SH-SY5Y (cell line): ENCODE results near the gene JMJD7.

Experiments
- GATA2 ChIP-seq: IDR thresholded peaks from 2 replicates; pipeline ENCODE4 v1.6.1; 2011; ENCODE audit warnings: mild to moderate bottlenecking, low read depth, low read length
- GATA3 ChIP-seq: IDR thresholded peaks from 2 replicates; pipeline ENCODE4 v1.6.1; 2011; ENCODE audit warnings: low read depth, mild to moderate bottlenecking, low read length, moderate library complexity

Gene JMJD7

DNA sequence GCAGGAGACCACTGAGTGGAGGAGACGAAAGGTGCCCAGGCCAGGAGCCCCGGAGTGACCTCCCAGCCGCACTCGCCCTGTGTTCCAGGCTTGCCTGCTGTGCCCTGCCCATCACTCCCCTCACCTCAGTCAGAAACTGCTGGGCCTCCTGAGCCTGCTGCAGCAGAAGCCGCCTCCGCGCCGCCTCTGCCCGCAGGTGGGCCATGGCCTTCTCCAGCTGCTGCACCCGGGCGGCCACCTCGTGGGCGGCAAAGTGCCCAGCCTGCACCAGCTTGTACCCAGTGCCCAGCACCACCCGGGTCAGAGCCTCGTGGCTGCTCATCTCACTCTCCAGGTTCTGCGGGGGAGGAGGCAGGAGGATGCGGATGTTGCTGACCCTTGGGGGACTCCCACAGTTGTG lies 28.4 kb downstream of the JMJD7 start:
- TF ChIP-seq GATA2 (no peak), GATA3 (no peak)

DNA sequence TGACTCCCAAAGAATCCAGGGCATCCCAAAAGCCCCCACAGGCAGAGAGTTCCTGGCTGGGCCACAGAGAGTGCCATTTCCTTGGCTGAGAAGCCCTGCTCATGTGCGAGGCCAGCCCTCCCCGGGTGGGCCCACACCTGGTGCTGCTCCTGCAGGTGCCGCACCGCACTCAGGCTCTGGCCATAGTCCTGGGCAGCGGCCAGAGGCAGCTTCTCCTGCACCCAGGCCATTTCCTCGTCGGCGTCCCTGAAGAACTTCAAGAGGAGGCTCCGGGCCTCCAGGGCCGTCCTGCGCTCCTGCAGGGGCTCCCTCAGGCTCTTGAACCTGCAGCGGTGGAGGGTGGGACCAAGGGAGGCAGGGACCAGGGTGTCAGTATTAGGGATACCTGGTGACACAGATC lies 28.8 kb downstream of the JMJD7 start:
- TF ChIP-seq GATA2: no peak
- no peak for TF ChIP-seq GATA3

DNA sequence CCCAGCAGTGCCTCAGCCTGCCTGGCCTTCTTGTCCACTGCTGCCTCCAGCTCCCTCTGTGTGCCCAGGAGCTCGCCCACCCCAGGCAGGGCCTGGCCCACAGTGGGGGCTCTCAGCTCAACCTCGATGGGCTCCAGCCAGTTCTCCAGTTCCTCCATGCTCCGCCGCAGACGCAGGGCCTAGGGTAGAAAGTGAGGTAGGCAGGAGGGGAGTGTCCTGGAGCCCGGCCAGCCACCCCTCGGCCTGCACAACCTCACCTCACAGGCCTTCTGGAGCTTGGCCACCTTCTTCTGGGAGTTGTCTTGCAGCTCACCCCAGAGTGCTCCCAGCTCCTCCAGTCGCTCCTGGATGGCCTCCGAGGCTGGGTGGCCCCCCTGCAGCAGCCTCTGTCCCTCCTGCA lies 29.4 kb downstream of the JMJD7 start:
- TF ChIP-seq GATA2: no peak
- no peak for TF ChIP-seq GATA3

DNA sequence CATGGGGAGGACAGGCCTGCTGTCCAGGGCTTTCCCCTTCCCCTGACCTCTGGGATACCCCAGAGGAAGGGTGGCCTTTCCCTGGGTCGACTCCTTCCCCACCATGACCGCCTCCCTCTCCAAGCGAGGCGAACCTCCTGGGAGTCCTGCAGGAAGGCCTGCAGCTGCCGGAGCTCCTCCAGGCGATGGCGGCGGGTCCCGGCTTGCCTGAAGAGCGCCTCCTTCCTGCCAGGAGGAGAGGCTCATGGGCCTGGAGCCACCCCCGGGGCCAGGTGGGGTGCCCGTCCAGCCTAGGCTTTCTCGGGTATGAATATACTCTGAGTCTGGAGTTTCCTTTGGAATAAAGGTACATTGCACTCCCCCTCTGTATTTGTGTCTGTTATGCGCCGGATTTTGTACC lies 30.9 kb downstream of the JMJD7 start:
- no peak for TF ChIP-seq GATA2
- TF ChIP-seq GATA3: no peak

DNA sequence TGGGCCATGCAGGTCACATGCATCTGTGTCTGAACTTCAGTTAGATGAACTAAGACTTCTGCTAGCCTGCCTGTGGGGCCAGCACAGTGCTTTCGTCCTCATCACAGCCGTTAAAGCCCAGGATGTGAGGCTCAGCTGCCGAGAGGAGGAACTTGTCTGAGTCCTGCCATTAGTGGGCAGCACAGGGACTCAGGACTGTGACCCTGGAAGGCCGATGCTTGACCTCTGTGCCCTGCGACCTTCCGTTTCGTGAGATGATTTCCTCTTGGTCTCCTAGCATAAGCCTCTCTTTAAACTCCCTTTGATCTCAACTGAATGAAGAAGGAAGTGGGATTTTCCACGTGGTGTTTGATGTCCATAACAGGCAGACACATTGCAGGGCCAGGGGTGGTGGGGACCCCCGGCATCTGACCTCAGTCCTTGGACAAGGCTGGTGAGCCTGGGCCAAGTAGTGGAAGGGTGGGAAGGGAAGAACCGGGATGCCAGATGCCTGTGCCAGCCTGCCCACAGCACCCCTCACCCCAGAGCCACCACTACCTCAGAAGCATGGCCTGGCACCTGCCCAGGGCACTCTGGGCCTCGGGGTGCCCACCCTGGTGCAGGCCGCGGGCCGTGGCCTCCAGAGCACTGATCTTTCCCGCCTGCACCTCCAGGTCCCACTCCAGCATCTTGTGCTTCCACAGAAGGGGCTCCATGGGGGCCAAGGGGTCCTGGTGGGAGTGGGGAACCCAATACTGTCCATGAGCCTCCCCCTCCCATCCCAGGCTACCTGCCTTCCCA lies 32.3 kb downstream of the JMJD7 start:
- no peak for TF ChIP-seq GATA2
- no peak for TF ChIP-seq GATA3

DNA sequence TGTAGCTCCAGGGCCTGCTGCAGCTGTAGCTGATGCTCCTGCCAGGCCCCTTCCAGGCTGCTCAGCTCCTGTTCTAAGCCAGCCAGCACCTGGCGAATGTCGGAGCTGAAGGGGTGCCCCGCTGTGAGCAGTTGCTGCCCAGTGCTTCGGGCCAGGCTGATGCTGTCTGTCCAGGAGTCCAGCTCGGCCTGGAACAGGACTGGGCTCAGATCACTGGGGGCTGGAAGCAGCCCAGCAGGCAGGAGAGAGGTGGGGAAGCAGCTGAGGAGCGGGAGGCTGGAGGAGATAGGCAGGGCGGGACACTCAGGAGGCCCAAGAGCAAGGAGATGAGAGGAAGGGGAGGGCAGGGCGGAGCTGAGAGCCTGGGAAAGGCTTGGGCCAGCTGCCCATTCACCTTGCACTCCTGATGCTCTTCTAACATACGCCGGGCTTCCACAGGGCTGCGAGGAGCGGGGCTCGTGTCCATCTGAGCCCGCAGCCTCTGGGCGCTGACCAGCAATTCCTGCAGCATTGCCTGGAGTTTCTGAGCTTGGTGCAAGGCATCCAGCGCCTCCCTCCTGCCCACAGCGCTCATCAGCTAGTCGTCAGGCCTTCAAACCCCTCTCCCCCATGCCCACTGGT lies 34.0 kb downstream of the JMJD7 start:
- TF ChIP-seq GATA3 (no peak), GATA2 (no peak)

DNA sequence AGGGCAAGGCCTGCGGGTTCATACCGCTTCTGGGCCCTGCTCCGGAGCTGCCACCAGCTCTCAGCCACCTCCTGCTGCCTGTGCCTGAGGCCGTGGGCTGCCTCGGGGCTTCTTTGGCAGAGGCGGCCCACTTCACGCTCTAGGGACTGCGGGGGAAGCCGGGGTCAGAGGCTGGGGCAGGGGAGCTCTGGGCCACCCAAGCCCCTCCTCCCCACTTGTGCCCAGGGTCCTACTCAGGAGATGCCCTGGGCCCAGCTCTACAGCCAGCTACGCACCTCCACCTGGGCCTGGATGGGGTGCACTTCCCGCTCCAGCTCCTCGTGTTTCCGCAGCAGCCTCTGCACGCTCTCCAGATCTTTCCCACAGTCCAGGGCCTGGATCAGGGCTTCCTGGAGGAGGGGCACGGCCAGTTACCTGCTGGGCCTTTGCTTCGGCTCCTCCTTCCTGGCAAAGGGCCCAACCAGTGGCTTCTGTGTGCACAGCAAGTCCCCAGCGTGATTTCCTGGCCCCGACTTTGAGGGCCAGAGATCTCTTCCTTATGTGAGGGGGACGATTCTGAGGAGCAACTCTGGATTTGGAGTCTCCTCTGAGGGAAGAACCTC lies 34.7 kb downstream of the JMJD7 start:
- TF ChIP-seq GATA2 (no peak), GATA3 (no peak)

DNA sequence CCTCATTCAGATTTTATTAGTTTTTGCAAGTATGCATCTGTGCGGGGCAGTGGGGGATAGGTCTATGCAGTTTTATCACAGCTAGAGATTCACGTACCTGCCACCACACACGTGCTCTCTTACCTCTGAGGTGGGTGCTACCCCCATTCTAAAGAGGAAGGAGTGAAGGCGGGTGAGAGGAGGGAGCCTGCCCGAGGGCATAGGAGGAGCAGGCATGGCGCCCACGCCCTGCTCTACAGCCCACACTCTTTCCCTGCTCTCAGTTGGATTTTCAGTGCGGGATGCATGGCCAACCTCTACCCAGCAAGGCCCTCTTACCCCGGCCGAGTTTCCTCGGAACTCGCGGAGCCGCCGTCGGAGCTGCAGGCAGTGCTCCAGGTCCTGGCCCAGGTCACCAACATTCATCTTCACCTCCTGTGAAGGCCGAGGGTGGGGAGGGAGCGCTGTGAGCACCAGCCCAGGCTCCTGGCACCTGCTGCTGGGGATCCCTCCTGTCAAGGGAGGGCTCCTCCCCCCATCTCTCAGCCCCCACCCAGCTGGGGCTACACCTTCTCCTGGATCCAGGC lies 37.7 kb downstream of the JMJD7 start:
- TF ChIP-seq GATA3 (no peak), GATA2 (no peak)

DNA sequence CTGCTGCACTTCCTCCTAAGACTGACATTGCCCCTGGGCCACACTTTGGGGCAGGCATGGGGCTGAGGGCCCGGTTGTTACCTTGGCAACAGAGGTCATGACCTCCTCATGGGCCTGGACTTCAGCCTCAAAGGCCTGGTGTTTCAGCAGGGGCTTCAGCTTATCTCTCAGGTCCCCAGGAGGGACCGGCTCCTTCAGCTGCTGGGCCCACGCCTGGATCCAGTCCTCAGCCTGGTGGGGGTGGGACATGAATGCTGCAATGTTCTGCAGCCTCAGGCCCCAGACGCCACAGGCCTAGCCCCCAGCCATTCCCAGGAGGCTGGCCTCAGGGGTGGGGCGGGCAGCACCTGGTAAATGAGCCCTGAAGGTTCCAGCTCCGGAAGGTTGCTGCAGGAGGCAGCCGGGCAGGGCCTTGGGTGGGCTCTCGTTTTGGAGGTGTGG lies 38.4 kb downstream of the JMJD7 start:
- TF ChIP-seq GATA2: no peak
- no peak for TF ChIP-seq GATA3

DNA sequence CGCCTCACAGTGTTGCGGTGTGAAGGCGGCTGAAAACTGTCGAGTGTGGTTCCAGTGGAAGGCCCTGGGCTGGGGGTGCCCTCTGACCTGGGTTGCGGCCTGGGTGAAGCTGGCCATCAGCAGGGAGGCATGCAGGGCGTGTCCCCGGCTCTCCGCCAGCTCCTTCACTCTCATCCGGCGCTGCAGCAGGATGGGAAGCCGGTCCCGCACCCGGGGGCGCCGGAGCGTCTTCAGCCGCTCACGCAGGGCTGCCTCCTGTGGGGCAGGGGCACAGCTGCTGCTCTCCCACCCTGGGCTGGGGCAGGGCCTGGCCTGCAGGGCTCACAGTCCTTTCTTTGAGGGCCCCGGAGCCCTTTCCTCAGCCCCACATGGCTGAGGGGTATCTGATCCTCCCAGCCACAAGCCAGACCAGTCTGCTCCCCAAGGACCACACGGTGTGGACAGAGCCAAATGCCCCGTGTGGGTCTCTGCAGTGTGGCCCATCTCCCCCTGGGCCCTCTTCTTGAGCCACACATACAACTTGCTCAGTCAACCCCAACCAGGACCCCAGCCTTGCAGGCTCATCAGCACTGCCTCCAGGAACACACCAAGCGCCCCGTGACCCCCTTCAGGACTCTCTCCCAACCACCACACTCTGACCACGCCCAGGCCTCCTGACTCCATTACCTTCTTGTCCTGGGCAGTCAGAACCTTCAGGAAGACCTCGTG lies 39.1 kb downstream of the JMJD7 start:
- TF ChIP-seq GATA2: no peak

DNA sequence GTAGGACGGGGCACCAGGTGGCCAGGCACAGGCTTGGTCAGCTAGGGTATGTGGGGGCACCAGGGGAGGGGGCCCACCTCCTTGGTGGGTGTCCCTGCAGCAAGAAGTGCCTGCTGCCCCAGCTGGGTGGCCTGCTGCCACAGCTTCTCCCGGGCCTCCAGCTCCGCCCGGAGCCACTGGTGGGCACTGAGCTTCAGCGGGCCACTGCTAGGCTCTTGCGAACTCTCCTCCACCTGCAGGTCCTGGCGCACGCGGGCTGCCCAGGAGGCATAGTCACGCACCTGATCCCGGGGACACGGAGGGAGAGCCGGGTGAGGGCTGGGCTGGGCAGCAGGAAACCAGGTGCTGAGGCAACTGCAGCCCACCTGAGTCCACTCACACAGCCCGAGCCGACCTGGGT lies 40.4 kb downstream of the JMJD7 start:
- TF ChIP-seq GATA3: no peak
- TF ChIP-seq GATA2: no peak

DNA sequence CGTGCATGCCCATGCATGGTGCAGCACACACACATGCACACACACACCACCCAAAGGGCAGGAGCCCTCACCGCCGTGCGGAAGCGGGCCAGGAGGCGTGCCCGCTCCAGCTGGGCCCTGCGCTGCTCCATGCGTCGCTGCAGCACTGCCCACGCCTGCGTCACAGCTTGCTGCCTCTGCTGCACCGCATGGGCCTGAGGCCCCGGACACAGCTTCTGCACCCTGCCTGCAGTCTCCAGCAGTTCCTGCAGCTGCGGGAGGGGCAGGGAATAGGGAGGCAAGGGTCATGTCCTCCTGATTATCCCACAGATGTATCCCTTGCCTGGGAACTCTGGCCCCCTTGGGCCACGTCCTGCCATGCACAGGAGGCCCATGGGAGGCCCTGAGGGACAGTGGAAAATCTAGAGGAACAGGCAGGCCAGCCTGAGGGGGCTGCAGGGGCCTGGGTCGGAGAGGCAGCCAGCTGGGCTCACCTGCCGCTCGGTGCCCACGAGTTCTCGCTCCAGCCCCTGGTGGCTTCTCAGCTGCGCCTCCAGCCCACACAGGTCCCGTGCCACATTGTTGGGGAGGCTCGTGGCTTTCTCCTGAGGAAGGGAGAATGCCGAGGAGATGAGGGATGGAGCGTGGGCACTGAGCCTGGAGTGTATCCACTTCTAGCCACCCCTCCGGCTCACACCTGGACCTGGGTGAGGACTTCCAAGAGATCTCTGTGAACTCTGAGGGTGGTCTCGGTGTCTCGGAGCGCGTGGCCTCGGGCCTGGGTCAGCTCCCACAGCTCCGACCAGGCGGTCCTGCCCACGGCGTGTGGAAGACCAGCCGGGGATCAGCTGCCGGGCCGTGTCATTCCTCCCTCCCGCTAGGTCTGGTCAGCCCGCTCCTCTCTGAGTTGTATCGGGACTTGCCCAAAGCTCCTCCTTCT lies 42.1 kb downstream of the JMJD7 start:
- no peak for TF ChIP-seq GATA2
- no peak for TF ChIP-seq GATA3

DNA sequence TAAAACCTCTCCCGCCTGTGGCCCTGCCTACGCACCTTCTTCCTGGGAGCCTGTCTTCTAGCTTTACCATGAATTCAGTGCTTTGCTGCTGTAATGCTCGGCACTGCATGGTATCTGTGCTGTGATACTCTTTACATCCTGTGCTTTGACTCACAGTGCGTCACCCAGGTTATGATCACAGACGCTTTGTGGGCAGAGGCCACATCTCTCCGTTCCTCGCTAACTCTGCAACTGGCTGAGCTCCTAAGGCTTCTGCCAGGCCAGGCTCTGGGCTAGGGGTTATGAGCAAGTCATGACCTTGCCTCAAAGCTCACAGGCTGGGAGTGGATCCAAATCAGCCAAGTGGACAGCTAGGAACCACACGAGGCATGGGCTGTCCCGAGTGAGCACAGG lies 42.8 kb downstream of the JMJD7 start:
- no peak for TF ChIP-seq GATA3
- no peak for TF ChIP-seq GATA2
